Tibial nerve (tissue), 4 donors: Measurements from ENCODE around the gene ARAP1.

ENCODE experiments used
- CTCF ChIP-seq, 5 experiments: fragments of 200-600 bp in 3 of 5; fragments of 450-650 bp in 2 of 5; sonication (generic) in 3 of 5; IDR thresholded peaks; one replicate each; pipeline ENCODE4 v1.5.1; 2016 to 2019; ENCODE audit warnings: antibody characterized with exemption in 5 of 5, mild to moderate bottlenecking in 3 of 5, moderate library complexity in 2 of 5
- EP300 ChIP-seq, 2 donors: sonication (generic); formaldehyde crosslinking; IDR thresholded peaks; one replicate each; pipeline ENCODE4 v1.6.1; 2017; ENCODE audit warnings: antibody characterized with exemption in 2 of 2, mild to moderate bottlenecking in 1 of 2
- POLR2A ChIP-seq, 2 donors: fragments of 450-650 bp; IDR thresholded peaks; one replicate each; pipeline ENCODE4 v1.6.1; 2017; ENCODE audit warnings: antibody characterized with exemption in 2 of 2, mild to moderate bottlenecking in 2 of 2, moderate library complexity in 2 of 2

- TF ChIP-seq EP300 (IDR thresholded peaks at IDR 0.05) (no peak), POLR2A (IDR thresholded peaks at IDR 0.05) (no peak), CTCF (IDR thresholded peaks at IDR 0.05) (no peak)
Measured at GRCh38 chr11:72643547-72643946, 108.7 kb downstream of the ARAP1 start.
